ENCODE measurements around the gene STXBP1. TPM values are rescaled to one million over a fixed set of nuclear protein-coding genes. Genes with fewer than 3 reads are reported as not detected.

Gene STXBP1
- total and polyA plus RNA-seq, 2 of the 8 experiments (the other 6 are each of a cell fraction or from before 2014, with no cell fraction given): 11.5 to 60.9 TPM

DNA sequence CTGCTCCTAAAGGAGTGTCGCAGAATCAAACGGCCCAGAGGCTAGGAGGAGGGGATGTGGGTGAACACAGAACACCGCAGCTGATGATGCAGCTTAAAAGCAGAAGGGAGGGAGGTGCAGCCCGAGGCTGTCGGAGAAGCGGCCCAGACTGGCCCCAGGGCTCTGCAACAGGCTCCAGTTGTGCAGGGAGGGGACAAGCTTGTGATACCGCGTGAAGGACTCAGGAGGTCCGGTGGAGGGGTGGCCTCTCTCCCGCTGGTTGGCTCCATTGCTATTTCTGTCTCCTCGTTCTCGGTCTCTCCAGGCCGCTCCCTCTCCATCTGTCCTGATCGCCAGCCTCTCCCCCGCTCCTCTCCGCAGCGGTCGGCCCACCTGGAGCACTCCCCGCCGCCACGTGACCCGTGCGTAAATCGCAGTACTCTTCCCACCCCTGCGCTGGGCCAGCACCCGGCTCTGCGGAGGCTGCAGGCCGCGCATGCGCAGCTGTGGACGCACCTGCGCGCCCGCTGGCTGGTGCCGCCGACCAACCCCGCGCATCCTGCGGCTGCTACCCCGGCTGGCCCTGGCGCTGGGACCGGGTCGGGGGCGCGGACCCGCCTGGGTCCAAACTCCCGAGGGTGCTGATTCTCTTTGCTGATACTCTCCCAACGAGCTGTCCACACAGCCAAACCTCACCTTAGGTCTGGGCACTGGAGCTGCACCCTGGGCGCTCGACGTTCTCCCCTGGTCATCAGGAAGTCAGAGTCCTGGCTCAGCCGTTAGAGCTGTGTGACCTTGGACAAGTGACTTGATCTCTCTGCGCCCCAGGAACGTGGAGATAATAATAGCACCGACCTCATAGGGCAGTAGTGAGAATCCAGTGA, 3.7 kb upstream of the STXBP1 start (continued):
- TF ChIP-seq SIX5 (IDR thresholded peaks at IDR 0.05; ENCODE audit: low read depth, low read length) (no peak), SP1 (IDR thresholded peaks at IDR 0.05; ENCODE audit: low read depth, low read length) (0 out of 2 replicates have a peak, but pooled peaks have one; percentile 27), JUN (IDR thresholded peaks at IDR 0.05; ENCODE audit: low read depth, low read length) (no peak), SIN3A (conservative IDR thresholded peaks at IDR 0.05 in 1 of 2, IDR thresholded peaks at IDR 0.05 in 1 of 2; ENCODE audit: low read depth in 1 of 2, low read length in 2 of 2) (peak in 1 of 2 experiments; percentile 68; a peak in 1 of 4 replicates), SIRT6 (IDR thresholded peaks at IDR 0.05; ENCODE audit: low read length) (no peak), YY1 (IDR thresholded peaks at IDR 0.05; ENCODE audit: low read depth, low read length) (no peak), KDM4A (IDR thresholded peaks at IDR 0.05; ENCODE audit: low read depth, low read length, severe bottlenecking) (no peak), POLR2AphosphoS5 (IDR thresholded peaks at IDR 0.05; ENCODE audit: low read depth, low read length) (peak; percentile 57; the same call in 1 of the 2 replicates), GTF2F1 (IDR thresholded peaks at IDR 0.05; ENCODE audit: borderline replicate concordance, low read depth, low read length) (no peak), TEAD4 (IDR thresholded peaks at IDR 0.05; ENCODE audit: low read depth, low read length) (no peak)
